GM19395 (cell line): ENCODE data around the gene CTNS.
"Not testable (repeated sequence)": the region's sequence is repeated elsewhere in the genome, so short reads cannot be mapped to it uniquely, and the experiment has no call there.

Source experiments
- ATAC-seq: cut with Tn5 transposase; IDR thresholded peaks from one replicate; pipeline ENCODE4 v1.9.1; 2021; ENCODE audit warnings: mild to moderate bottlenecking, moderate library complexity; ENCODE audit not compliant: unreplicated experiment

CTNS gene

GRCh38 chr17:3681565-3681964 lies 45.0 kb downstream of the CTNS start:
- ATAC-seq = no peak

- ATAC-seq = no peak
Observed at GRCh38 chr17:3682033-3682432, 45.5 kb downstream of the CTNS start.

DNA sequence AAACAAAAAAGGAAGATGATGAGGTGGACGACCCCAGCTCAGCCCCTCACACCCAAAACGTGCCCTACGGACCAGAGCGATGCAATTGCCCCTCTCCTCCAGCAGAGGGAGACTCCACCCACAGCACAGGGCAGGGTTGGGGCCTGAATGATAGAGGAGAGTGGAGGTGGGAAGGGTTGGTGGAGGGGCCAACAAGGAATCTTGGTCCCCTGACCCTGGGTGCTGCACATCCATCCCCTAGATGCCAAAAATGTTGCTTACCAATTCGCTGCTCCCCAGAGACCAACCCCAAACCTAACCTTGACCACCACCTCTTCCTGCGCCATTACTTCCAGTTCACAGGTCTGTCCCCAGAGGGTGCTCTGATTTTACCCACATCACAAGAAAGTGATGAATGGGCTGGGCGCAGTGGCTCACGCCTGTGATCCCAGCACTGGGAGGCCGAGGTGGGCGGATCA lies 46.5 kb downstream of the CTNS start:
- ATAC-seq = peak; percentile 76

- no peak for ATAC-seq
Observed at GRCh38 chr17:3685174-3685573, 48.6 kb downstream of the CTNS start.

- no peak for ATAC-seq
Observed at GRCh38 chr17:3688027-3688553, 51.5 kb downstream of the CTNS start.

DNA sequence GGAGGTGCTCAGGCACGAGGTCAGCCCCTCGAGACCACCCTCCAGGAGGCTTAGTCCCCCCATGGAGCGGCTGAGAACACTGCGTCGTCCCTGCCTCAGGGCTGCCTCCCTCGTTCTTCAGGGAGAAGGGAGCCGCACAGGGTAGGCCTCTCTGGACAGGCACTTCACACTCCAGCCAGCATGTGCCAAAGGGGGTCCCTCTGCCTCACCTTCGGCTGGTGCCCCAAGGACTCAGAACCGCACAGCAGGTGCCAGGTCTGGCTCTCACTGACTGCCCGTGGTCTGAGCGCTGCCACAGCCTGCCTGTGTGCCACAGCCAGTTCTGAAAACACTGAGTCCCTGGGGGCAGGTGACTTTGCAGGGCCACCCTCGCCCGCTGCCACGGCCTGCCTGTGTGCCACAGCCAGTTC lies 52.3 kb downstream of the CTNS start:
- no peak for ATAC-seq

DNA sequence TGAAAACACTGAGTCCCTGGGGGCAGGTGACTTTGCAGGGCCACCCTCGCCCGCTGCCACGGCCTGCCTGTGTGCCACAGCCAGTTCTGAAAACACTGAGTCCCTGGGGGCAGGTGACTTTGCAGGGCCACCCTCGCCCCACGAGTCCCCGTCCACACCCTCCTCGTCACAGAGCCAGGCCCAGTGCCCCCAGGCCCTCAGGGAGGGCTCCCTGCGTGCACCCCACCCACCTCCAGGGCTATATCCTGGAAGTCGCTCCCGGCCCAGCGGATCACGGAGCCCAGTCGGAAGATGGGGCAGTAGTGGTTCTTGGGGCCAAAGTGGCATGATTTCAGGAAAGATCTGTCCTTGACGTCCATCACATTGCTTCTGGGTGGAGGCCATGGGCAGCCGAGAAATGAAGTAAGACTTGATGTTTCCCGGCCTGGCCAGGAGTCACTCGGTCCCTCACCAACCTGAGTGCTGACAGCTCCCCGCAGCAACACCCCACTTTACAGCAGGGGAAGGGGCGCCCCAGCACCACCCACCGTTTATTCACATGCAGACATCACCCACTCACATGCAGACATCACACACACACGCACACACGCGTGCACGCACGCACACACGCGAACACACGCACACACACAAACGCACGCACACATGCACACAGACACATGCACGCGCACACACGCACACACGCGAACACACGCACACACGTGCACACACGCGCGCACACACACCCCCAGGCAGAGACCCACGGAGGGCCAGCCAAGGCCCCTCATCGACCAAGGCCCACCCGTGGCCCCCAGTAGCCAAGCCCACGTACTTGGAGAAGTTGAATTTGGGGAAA lies 52.9 kb downstream of the CTNS start:
- ATAC-seq = no peak

DNA sequence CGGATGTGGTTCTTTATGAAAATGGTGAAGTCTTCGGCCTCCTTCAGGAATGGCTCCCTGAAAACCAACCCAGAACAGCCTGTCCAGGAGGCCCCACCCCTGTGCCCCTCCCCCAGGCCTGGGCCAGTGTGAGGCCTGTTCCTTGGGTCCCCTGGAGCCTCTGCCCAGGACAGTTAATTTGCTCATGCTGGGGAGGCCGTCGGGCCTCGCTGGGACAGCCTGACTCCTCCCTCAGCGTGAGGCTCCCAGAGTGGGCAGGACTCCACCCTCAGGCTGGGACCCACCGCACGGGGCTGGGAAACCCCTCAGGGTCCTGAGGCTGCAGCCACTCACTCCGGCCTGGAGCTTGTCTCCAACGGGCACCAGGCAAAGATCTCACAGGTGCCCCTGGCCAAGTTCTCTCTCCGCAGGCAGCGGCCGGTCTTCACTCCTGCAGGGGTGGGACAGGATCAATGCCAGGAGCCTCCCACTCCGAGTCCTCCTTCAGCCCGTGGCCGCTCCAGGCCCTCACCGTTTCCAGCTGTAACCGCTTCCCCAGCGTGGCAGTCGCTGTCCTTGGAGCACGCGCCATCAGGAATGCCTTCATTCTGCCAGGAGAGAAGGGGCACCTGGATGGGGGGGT lies 53.6 kb downstream of the CTNS start:
- ATAC-seq = no peak

DNA sequence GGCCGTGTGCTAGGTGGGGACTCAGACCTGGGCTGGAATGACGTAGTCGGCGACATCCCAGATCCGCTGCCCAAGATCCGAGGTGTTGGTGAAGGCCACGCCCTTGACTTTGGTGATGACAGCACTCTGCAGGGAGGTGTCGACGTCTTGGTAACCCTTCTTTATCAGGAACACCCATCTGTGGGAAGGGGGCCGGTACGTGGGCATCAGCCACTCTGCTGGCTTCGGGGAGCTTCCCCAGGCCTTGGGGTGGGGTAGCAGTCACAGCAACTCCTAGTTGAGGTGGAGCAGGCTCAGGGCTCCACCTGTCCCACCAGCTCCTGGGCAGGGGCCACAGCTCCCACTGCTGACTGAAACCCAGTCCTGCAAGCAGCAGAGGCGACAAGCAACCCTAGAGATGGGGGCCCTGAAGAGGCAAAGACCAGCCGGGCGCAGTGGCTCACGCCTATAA lies 55.1 kb downstream of the CTNS start:
- ATAC-seq = no peak

- no peak for ATAC-seq
Observed at GRCh38 chr17:3692346-3692745, 55.8 kb downstream of the CTNS start.

- ATAC-seq = no peak
Observed at GRCh38 chr17:3693141-3693540, 56.6 kb downstream of the CTNS start.

GRCh38 chr17:3693829-3694231 lies 57.3 kb downstream of the CTNS start:
- no peak for ATAC-seq

DNA sequence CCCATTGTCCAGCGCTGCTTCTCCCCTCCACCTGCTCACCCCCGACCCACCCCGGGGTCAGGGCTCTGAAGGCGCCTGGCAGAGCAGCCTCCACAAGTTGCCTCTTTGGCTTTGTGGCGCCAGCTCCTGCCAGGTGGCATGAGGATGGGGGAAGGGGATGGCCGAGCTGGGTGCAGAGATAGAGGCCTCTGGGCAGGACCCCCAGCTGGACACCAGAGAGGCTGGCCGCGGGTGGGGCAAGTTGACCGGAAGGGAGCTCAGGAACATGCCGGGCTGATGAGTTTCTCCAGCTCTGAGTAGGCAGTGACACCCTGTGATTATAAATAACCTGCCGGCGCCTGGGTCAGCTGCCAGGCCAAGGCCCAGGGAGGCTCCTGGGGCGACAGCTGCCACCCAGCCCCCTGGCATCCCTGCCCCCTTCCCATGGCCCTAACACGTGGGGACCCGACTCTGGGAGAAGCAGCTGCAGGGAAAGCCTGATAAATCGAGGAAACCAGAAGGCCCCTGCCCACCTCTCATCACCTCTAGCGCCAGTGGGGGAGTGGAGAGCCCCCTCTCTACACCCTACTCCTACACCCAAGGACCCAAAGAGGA lies 58.7 kb downstream of the CTNS start:
- no peak for ATAC-seq

GRCh38 chr17:3695723-3696411 lies 59.3 kb downstream of the CTNS start, which contains the start of gene P2RX5:
P2RX5 (minus strand) TSS chr17:3696155; CDS start chr17:3696005, 150 bp downstream.
- no peak for ATAC-seq

DNA sequence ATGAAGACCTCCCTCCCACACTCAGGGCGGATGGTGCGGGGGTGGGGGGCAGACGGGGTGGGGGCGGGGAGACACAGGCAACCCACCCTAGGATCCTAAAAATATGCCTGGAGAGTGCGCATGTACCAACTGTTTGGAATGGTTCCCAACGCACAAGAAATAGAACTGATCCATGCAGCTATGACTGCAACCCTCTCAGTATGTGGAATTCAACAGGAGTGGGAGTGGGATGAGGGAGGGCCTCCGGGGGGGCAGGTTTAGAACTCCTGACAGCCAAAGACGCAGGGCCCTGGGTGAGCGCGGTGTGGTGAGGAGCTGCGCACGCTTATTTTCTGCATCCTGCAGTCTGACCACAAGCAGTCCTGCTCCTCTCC lies 60.5 kb downstream of the CTNS start:
- no peak for ATAC-seq

DNA sequence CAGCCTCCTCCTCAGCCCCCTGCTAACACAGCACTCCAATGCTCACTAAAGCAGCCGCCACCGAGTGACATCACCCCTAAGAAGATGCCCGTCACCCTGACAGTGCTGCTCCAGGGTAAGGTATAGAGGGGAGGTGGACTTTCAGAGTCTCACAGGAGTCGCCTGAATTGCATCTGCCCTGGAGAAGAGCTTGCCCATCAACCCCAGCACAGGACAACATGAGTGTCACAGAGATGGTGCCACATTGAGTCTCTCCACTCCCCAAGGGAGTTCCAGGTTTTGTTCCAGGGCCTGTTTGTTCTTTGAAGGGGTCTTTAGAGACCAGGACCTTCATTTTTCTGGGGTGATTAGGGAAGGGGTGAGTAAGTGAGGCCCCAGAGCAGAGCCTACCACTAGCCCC lies 61.6 kb downstream of the CTNS start:
- no peak for ATAC-seq

GRCh38 chr17:3699951-3700350 lies 63.4 kb downstream of the CTNS start:
- no peak for ATAC-seq

GRCh38 chr17:3702041-3702539 lies 65.5 kb downstream of the CTNS start:
- not testable (repeated sequence) for ATAC-seq

- ATAC-seq = no peak
Observed at GRCh38 chr17:3704931-3705717, 68.6 kb downstream of the CTNS start.

- not testable (repeated sequence) for ATAC-seq
Observed at GRCh38 chr17:3705718-3705984, 69.1 kb downstream of the CTNS start.
